Measurements from ENCODE around the gene KCNK10.

KCNK10 gene

GRCh38 chr14:88229428-88229827 is 93.6 kb downstream of the KCNK10 start:
- no peaks in the 10 kb centered on the region for H3K27me3 ChIP-seq
- no peaks in the 10 kb centered on the region for H3K9me3 ChIP-seq
- H3K27ac ChIP-seq: no peak overlapping the region
- H3K36me3 ChIP-seq: no peaks in the 10 kb centered on the region
- no peak overlapping the region for H3K4me3 ChIP-seq (ENCODE audit: low read depth in 1 of 2, low read length in 1 of 2)
- no peaks in the 10 kb centered on the region for H3K4me1 ChIP-seq (ENCODE audit: control insufficient read depth in 1 of 2, insufficient read depth in 1 of 2, low read depth in 1 of 2, low read length in 1 of 2)
- no peak for TF ChIP-seq CTCF (IDR thresholded peaks at IDR 0.05)

GRCh38 chr14:88228522-88229236 is 94.4 kb downstream of the KCNK10 start:
- H3K4me3 ChIP-seq (ENCODE audit: low read depth in 1 of 2, low read length in 1 of 2): no peak overlapping the region
- no peak for TF ChIP-seq CTCF (IDR thresholded peaks at IDR 0.05)
- H3K27me3 ChIP-seq: no peaks in the 10 kb centered on the region
- H3K27ac ChIP-seq: no peak overlapping the region
- H3K4me1 ChIP-seq (ENCODE audit: control insufficient read depth in 1 of 2, insufficient read depth in 1 of 2, low read depth in 1 of 2, low read length in 1 of 2): no peaks in the 10 kb centered on the region
- H3K36me3 ChIP-seq: no peaks in the 10 kb centered on the region
- no peaks in the 10 kb centered on the region for H3K9me3 ChIP-seq

- Histone ChIP-seq H3K4me3 (ENCODE audit: low read depth in 1 of 2, low read length in 1 of 2) (no peak overlapping the region), H3K36me3 (no peaks in the 10 kb centered on the region), H3K27me3 (no peaks in the 10 kb centered on the region), H3K27ac (no peak overlapping the region), H3K9me3 (no peaks in the 10 kb centered on the region), H3K4me1 (ENCODE audit: control insufficient read depth in 1 of 2, insufficient read depth in 1 of 2, low read depth in 1 of 2, low read length in 1 of 2) (no peaks in the 10 kb centered on the region)
- no peak for TF ChIP-seq CTCF (IDR thresholded peaks at IDR 0.05)
Measured at GRCh38 chr14:88227693-88228092, 95.4 kb downstream of the KCNK10 start.

- no peak for TF ChIP-seq CTCF (IDR thresholded peaks at IDR 0.05)
- Histone ChIP-seq H3K27me3 (no peaks in the 10 kb centered on the region), H3K36me3 (no peaks in the 10 kb centered on the region), H3K4me3 (ENCODE audit: low read depth in 1 of 2, low read length in 1 of 2) (no peak overlapping the region), H3K27ac (no peak overlapping the region), H3K4me1 (ENCODE audit: control insufficient read depth in 1 of 2, insufficient read depth in 1 of 2, low read depth in 1 of 2, low read length in 1 of 2) (no peaks in the 10 kb centered on the region), H3K9me3 (no peaks in the 10 kb centered on the region)
Measured at GRCh38 chr14:88225721-88226120, 97.3 kb downstream of the KCNK10 start.

GRCh38 chr14:88218119-88218915 is 104.8 kb downstream of the KCNK10 start:
- Histone ChIP-seq H3K4me3 (ENCODE audit: low read depth in 1 of 2, low read length in 1 of 2) (no peak overlapping the region), H3K27me3 (no peaks in the 10 kb centered on the region), H3K27ac (no peak overlapping the region), H3K4me1 (ENCODE audit: control insufficient read depth in 1 of 2, insufficient read depth in 1 of 2, low read depth in 1 of 2, low read length in 1 of 2) (no peaks in the 10 kb centered on the region), H3K36me3 (no peaks in the 10 kb centered on the region), H3K9me3 (no peaks in the 10 kb centered on the region)
- TF ChIP-seq CTCF (IDR thresholded peaks at IDR 0.05): no peak

Data from neutrophil (primary cell).